BLaER1 (cell line): ENCODE data around the gene IGFL4.

Experiments
- H3K27ac ChIP-seq: shearing (Covaris generic); formaldehyde crosslinking; 2 replicates; pipeline ENCODE4 v1.8.1; 2022
- H3K27me3 ChIP-seq: shearing (Covaris generic); formaldehyde crosslinking; 2 replicates; pipeline ENCODE4 v1.8.1; 2022
- H3K36me3 ChIP-seq: shearing (Covaris generic); formaldehyde crosslinking; 2 replicates; pipeline ENCODE4 v1.8.1; 2022
- H3K4me1 ChIP-seq: shearing (Covaris generic); formaldehyde crosslinking; 2 replicates; pipeline ENCODE4 v1.8.1; 2022
- H3K4me2 ChIP-seq: shearing (Covaris generic); formaldehyde crosslinking; 2 replicates; pipeline ENCODE4 v1.8.1; 2022
- H3K4me3 ChIP-seq: shearing (Covaris generic); formaldehyde crosslinking; 2 replicates; pipeline ENCODE4 v1.8.1; 2022
- H3K9ac ChIP-seq: shearing (Covaris generic); formaldehyde crosslinking; 2 replicates; pipeline ENCODE4 v1.8.1; 2022
- H3K9me3 ChIP-seq: shearing (Covaris generic); formaldehyde crosslinking; 2 replicates; pipeline ENCODE4 v1.8.1; 2022
- H4K20me1 ChIP-seq: shearing (Covaris generic); formaldehyde crosslinking; 2 replicates; pipeline ENCODE4 v1.8.1; 2022
- Cebpa-rat ChIP-seq: shearing (Covaris generic); IDR thresholded peaks from 2 replicates; pipeline ENCODE4 v1.8.1; 2022

The IGFL4 gene

GRCh38 chr19:46077815-46078167, 37.0 kb upstream of the IGFL4 start:
- Histone ChIP-seq H3K4me1 (peaks cover 13% of the 10 kb centered on the region), H3K27ac (no peak overlapping the region), H3K9me3 (no peaks in the 10 kb centered on the region), H3K4me2 (peak overlapping the region; percentile 71; the same call in 1 of the 2 replicates), H4K20me1 (no peaks in the 10 kb centered on the region), H3K4me3 (peak overlapping the region; percentile 54; the same call in 1 of the 2 replicates), H3K36me3 (no peaks in the 10 kb centered on the region), H3K9ac (no peak overlapping the region), H3K27me3 (peaks cover 25% of the 10 kb centered on the region)
- TF ChIP-seq Cebpa-rat = no peak

GRCh38 chr19:46076951-46077814, 36.4 kb upstream of the IGFL4 start:
- Histone ChIP-seq H3K4me2 (peak overlapping the region; percentile 71), H3K9ac (no peak overlapping the region), H3K4me1 (peaks cover 13% of the 10 kb centered on the region), H3K27me3 (peaks cover 25% of the 10 kb centered on the region), H3K27ac (no peak overlapping the region), H4K20me1 (no peaks in the 10 kb centered on the region), H3K9me3 (no peaks in the 10 kb centered on the region), H3K4me3 (peak overlapping the region; percentile 54), H3K36me3 (no peaks in the 10 kb centered on the region)
- TF ChIP-seq Cebpa-rat = no peak

- no peak overlapping the region for H3K27ac ChIP-seq
- no peak overlapping the region for H3K4me3 ChIP-seq
- no peaks in the 10 kb centered on the region for H3K9me3 ChIP-seq
- no peaks in the 10 kb centered on the region for H3K36me3 ChIP-seq
- no peak for TF ChIP-seq Cebpa-rat
- H3K4me2 ChIP-seq = no peak overlapping the region
- H3K4me1 ChIP-seq = peaks cover 13% of the 10 kb centered on the region
- H4K20me1 ChIP-seq = no peaks in the 10 kb centered on the region
- peaks cover 25% of the 10 kb centered on the region for H3K27me3 ChIP-seq
- H3K9ac ChIP-seq = no peak overlapping the region
Measured at GRCh38 chr19:46076031-46076880, 35.5 kb upstream of the IGFL4 start.

- Histone ChIP-seq H3K4me1 (peaks cover 7% of the 10 kb centered on the region), H3K9ac (no peak overlapping the region), H3K4me3 (no peak overlapping the region), H3K9me3 (no peaks in the 10 kb centered on the region), H3K27ac (no peak overlapping the region), H3K27me3 (peaks cover 25% of the 10 kb centered on the region), H4K20me1 (no peaks in the 10 kb centered on the region), H3K4me2 (no peak overlapping the region), H3K36me3 (no peaks in the 10 kb centered on the region)
- no peak for TF ChIP-seq Cebpa-rat
Measured at GRCh38 chr19:46073268-46073922, 32.6 kb upstream of the IGFL4 start.

GRCh38 chr19:46069806-46070341, 29.1 kb upstream of the IGFL4 start:
- no peaks in the 10 kb centered on the region for H3K36me3 ChIP-seq
- H3K9ac ChIP-seq = no peak overlapping the region
- no peaks in the 10 kb centered on the region for H3K9me3 ChIP-seq
- H3K4me1 ChIP-seq = no peaks in the 10 kb centered on the region
- no peaks in the 10 kb centered on the region for H4K20me1 ChIP-seq
- TF ChIP-seq Cebpa-rat = no peak
- no peaks in the 10 kb centered on the region; the same call in 1 of the 2 replicates for H3K27me3 ChIP-seq
- no peak overlapping the region for H3K4me2 ChIP-seq
- no peak overlapping the region for H3K27ac ChIP-seq
- H3K4me3 ChIP-seq = no peak overlapping the region

GRCh38 chr19:46068345-46069258, 27.8 kb upstream of the IGFL4 start:
- no peak overlapping the region for H3K4me3 ChIP-seq
- no peaks in the 10 kb centered on the region for H3K4me1 ChIP-seq

GRCh38 chr19:46067691-46068090, 26.9 kb upstream of the IGFL4 start:
- Histone ChIP-seq H3K9ac (no peak overlapping the region), H3K4me2 (no peak overlapping the region), H3K27me3 (no peaks in the 10 kb centered on the region; the same call in 1 of the 2 replicates), H4K20me1 (no peaks in the 10 kb centered on the region), H3K27ac (no peak overlapping the region), H3K9me3 (peaks cover 3% of the 10 kb centered on the region; the same call in 1 of the 2 replicates), H3K4me1 (no peaks in the 10 kb centered on the region), H3K36me3 (no peaks in the 10 kb centered on the region), H3K4me3 (no peak overlapping the region)
- no peak for TF ChIP-seq Cebpa-rat

More at GRCh38 chr19:46068345-46069258, 27.8 kb upstream of the IGFL4 start:
- Histone ChIP-seq H3K9me3 (no peaks in the 10 kb centered on the region), H3K36me3 (no peaks in the 10 kb centered on the region), H3K27me3 (no peaks in the 10 kb centered on the region; the same call in 1 of the 2 replicates), H3K4me2 (no peak overlapping the region), H3K27ac (no peak overlapping the region), H3K9ac (no peak overlapping the region), H4K20me1 (no peaks in the 10 kb centered on the region)
- no peak for TF ChIP-seq Cebpa-rat

GRCh38 chr19:46066471-46066870, 25.7 kb upstream of the IGFL4 start:
- H3K4me1 ChIP-seq = no peaks in the 10 kb centered on the region
- no peak overlapping the region for H3K9ac ChIP-seq
- no peaks in the 10 kb centered on the region for H3K36me3 ChIP-seq
- no peaks in the 10 kb centered on the region; the same call in 1 of the 2 replicates for H3K27me3 ChIP-seq
- H3K9me3 ChIP-seq = peaks cover 15% of the 10 kb centered on the region
- H3K4me3 ChIP-seq = no peak overlapping the region
- H4K20me1 ChIP-seq = no peaks in the 10 kb centered on the region
- no peak overlapping the region for H3K4me2 ChIP-seq
- TF ChIP-seq Cebpa-rat = no peak
- no peak overlapping the region for H3K27ac ChIP-seq
